Fibroblast of villous mesenchyme (primary cell): Measurements from ENCODE around the gene MBIP. TPM values are rescaled to one million over a fixed set of nuclear protein-coding genes. Genes with fewer than 3 reads are reported as not detected.

ENCODE experiments used
- DNase-seq: peaks from one replicate; pipeline ENCODE4 v3.0.0-alpha.2; 2010; ENCODE audit warnings: low read depth
- H3K4me3 ChIP-seq: 2 replicates; pipeline ENCODE4 v1.5.1; 2011; ENCODE audit warnings: low read depth, mild to moderate bottlenecking, low read length
- CTCF ChIP-seq: IDR thresholded peaks from 2 replicates; pipeline ENCODE4 v1.5.1; 2012; ENCODE audit warnings: low read depth, mild to moderate bottlenecking, low read length; ENCODE audit not compliant: insufficient read depth
- total RNA-seq: library from RNA; depleted of rRNA; stranded (reverse); fragments of >200 nt; gene quantifications from 2 replicates; pipeline ENCODE4 v1.2.3, GENCODE V29; 2012

Gene MBIP
- total RNA-seq, 1 donor = 18.1 TPM

- no peak overlapping the region for H3K4me3 ChIP-seq
- no peak for DNase-seq
- TF ChIP-seq CTCF = no peak
Observed at GRCh38 chr14:36313898-36314297, 6.5 kb downstream of the MBIP start.

GRCh38 chr14:36313206-36313605 lies 7.2 kb downstream of the MBIP start:
- no peak for TF ChIP-seq CTCF
- no peak overlapping the region for H3K4me3 ChIP-seq
- no peak for DNase-seq

- no peak for DNase-seq
- H3K4me3 ChIP-seq = no peak overlapping the region
- no peak for TF ChIP-seq CTCF
Observed at GRCh38 chr14:36306836-36307235, 13.6 kb downstream of the MBIP start.

- no peak for TF ChIP-seq CTCF
- no peak for DNase-seq
- H3K4me3 ChIP-seq = no peak overlapping the region
Observed at GRCh38 chr14:36304895-36305294, 15.5 kb downstream of the MBIP start.

GRCh38 chr14:36303960-36304359 lies 16.5 kb downstream of the MBIP start:
- H3K4me3 ChIP-seq = no peak overlapping the region
- TF ChIP-seq CTCF = no peak
- no peak for DNase-seq

GRCh38 chr14:36302823-36303222 lies 17.6 kb downstream of the MBIP start:
- TF ChIP-seq CTCF = no peak
- no peak for DNase-seq
- no peak overlapping the region for H3K4me3 ChIP-seq

GRCh38 chr14:36301159-36301558 lies 19.3 kb downstream of the MBIP start:
- TF ChIP-seq CTCF = no peak
- no peak for DNase-seq
- H3K4me3 ChIP-seq = no peak overlapping the region
